T-helper 22 cell (primary cell): ENCODE measurements around the gene HBE1.
"Not testable (repeated sequence)": the region's sequence is repeated elsewhere in the genome, so short reads cannot be mapped to it uniquely, and the experiment has no call there.

Experiments used
- DNase-seq: peaks from one replicate; pipeline ENCODE4 v3.0.0-alpha.2; 2020; ENCODE audit warnings: low read depth

The HBE1 gene

GRCh38 chr11:5269715-5270147 is at the start of gene HBE1:
Gene HBE1, minus strand, starts transcription at chr11:5269945. Its CDS starts 55 bp downstream, at chr11:5269890.
- DNase-seq: no peak

GRCh38 chr11:5317292-5317691 is 47.5 kb upstream of the HBE1 start:
- no peak for DNase-seq

GRCh38 chr11:5313326-5314023 is 43.7 kb upstream of the HBE1 start:
- not testable (repeated sequence) for DNase-seq

GRCh38 chr11:5310423-5310822 is 40.7 kb upstream of the HBE1 start:
- no peak for DNase-seq

GRCh38 chr11:5307256-5308019 is 37.7 kb upstream of the HBE1 start:
- no peak for DNase-seq

- no peak for DNase-seq
Measured at GRCh38 chr11:5304046-5304445, 34.3 kb upstream of the HBE1 start.

- DNase-seq: no peak
Measured at GRCh38 chr11:5303626-5304025, 33.9 kb upstream of the HBE1 start.

GRCh38 chr11:5301846-5302245 is 32.1 kb upstream of the HBE1 start, which contains the start of gene OR51B4:
Gene OR51B4, minus strand, starts transcription at chr11:5301946. Its CDS starts 0 bp downstream, at chr11:5301946.
- no peak for DNase-seq

- no peak for DNase-seq
Measured at GRCh38 chr11:5300251-5300650, 30.5 kb upstream of the HBE1 start.

- DNase-seq: no peak
Measured at GRCh38 chr11:5298451-5298850, 28.7 kb upstream of the HBE1 start.

- DNase-seq: no peak
Measured at GRCh38 chr11:5297721-5298323, 28.1 kb upstream of the HBE1 start.

- DNase-seq: not testable (repeated sequence)
Measured at GRCh38 chr11:5294342-5294995, 24.7 kb upstream of the HBE1 start.

GRCh38 chr11:5293028-5293427 is 23.3 kb upstream of the HBE1 start:
- no peak for DNase-seq

GRCh38 chr11:5291207-5291838 is 21.6 kb upstream of the HBE1 start:
- no peak for DNase-seq

- no peak for DNase-seq
Measured at GRCh38 chr11:5290106-5290505, 20.4 kb upstream of the HBE1 start.

- DNase-seq: no peak
Measured at GRCh38 chr11:5289696-5290095, 20.0 kb upstream of the HBE1 start.

GRCh38 chr11:5288906-5289550 is 19.3 kb upstream of the HBE1 start:
- no peak for DNase-seq

GRCh38 chr11:5288108-5288905 is 18.6 kb upstream of the HBE1 start:
- no peak for DNase-seq

GRCh38 chr11:5286901-5287300 is 17.2 kb upstream of the HBE1 start:
- DNase-seq: no peak

GRCh38 chr11:5286351-5286750 is 16.6 kb upstream of the HBE1 start:
- DNase-seq: no peak
